Hepatocyte (in vitro differentiated cells): ENCODE results near the gene CBFA2T3.

Experiments used
- CTCF ChIP-seq: fragments of 200-600 bp; sonication (generic); IDR thresholded peaks from 2 replicates; pipeline ENCODE4 v1.5.1; 2016; ENCODE audit warnings: antibody characterized with exemption, mild to moderate bottlenecking; ENCODE audit not compliant: poor library complexity
- EZH2 ChIP-seq: fragments of 200-600 bp; sonication (generic); IDR thresholded peaks from 2 replicates; pipeline ENCODE4 v1.6.1; 2016; ENCODE audit warnings: antibody characterized with exemption, mild to moderate bottlenecking, borderline replicate concordance
- EZH2phosphoT487 ChIP-seq: fragments of 200-600 bp; sonication (generic); IDR thresholded peaks from one replicate; pipeline ENCODE4 v1.6.1; 2018; ENCODE audit warnings: antibody characterized with exemption, mild to moderate bottlenecking, low read depth, moderate library complexity; ENCODE audit not compliant: unreplicated experiment, severe bottlenecking

GRCh38 chr16:88830258-88830657 is 146.7 kb downstream of the CBFA2T3 start:
- TF ChIP-seq CTCF = no peak
- no peak for TF ChIP-seq EZH2
- no peak for TF ChIP-seq EZH2phosphoT487
